SK-N-SH treated with all-trans-retinoic acid at 6 μM for 48 hours (cell line): Measurements from ENCODE around the gene MVB12B.
A peak's percentile ranks its signal among the peaks of the same experiment; 100 is the strongest.

Experiments
- ATAC-seq: fragments of 200-7000 bp; cut with Tn5 transposase; 3 replicates; pipeline ENCODE4 v1.9.1; 2020; ENCODE audit warnings: mild to moderate bottlenecking, moderate library complexity
- ARNTL ChIP-seq: fragments of 450-650 bp; formaldehyde crosslinking; IDR thresholded peaks from 2 replicates; pipeline ENCODE4 v1.5.0; 2020; ENCODE audit warnings: low read depth, mild to moderate bottlenecking, moderate library complexity, borderline replicate concordance
- ESRRG ChIP-seq: fragments of 250-450 bp; sonication (Bioruptor Pico); IDR thresholded peaks from 2 replicates; pipeline ENCODE4 v1.6.1; 2021; ENCODE audit warnings: mild to moderate bottlenecking
- GLIS3 ChIP-seq: fragments of 250-450 bp; sonication (Bioruptor Pico); IDR thresholded peaks from 2 replicates; pipeline ENCODE4 v1.5.0; 2020; ENCODE audit warnings: mild to moderate bottlenecking, moderate library complexity
- ISL1 ChIP-seq: fragments of 250-450 bp; sonication (Bioruptor Pico); IDR thresholded peaks from 2 replicates; pipeline ENCODE4 v2.1.2; 2022; ENCODE audit warnings: mild to moderate bottlenecking, moderate library complexity
- OSR1 ChIP-seq: fragments of 250-450 bp; sonication (Bioruptor Pico); IDR thresholded peaks from 2 replicates; pipeline ENCODE4 v1.8.0; 2022; ENCODE audit warnings: moderate library complexity, mild to moderate bottlenecking, inconsistent platforms
- PATZ1 ChIP-seq: fragments of 250-450 bp; sonication (Bioruptor Pico); IDR thresholded peaks from 2 replicates; pipeline ENCODE4 v1.8.0; 2020; ENCODE audit warnings: mild to moderate bottlenecking, moderate library complexity, borderline replicate concordance
- PPARA ChIP-seq: fragments of 250-450 bp; sonication (Bioruptor Pico); IDR thresholded peaks from 2 replicates; pipeline ENCODE4 v1.5.0; 2020; ENCODE audit warnings: mild to moderate bottlenecking, borderline replicate concordance
- RARB ChIP-seq: fragments of 250-450 bp; sonication (Bioruptor Pico); IDR thresholded peaks from 2 replicates; pipeline ENCODE4 v1.8.0; 2021; ENCODE audit warnings: mild to moderate bottlenecking, moderate library complexity
- TCF4 ChIP-seq: fragments of 250-450 bp; sonication (Bioruptor Pico); IDR thresholded peaks from 2 replicates; pipeline ENCODE4 v1.8.0; 2021; ENCODE audit warnings: mild to moderate bottlenecking, moderate library complexity, borderline replicate concordance
- TOX ChIP-seq: fragments of 250-450 bp; sonication (Bioruptor Pico); IDR thresholded peaks from 2 replicates; pipeline ENCODE4 v1.8.0; 2021; ENCODE audit warnings: mild to moderate bottlenecking, moderate library complexity, borderline replicate concordance
- ZC3H10 ChIP-seq: fragments of 250-450 bp; sonication (Bioruptor Pico); IDR thresholded peaks from 2 replicates; pipeline ENCODE4 v1.5.1; 2021; ENCODE audit warnings: mild to moderate bottlenecking, moderate library complexity
- ZFP3 ChIP-seq: fragments of 250-450 bp; sonication (Bioruptor Pico); IDR thresholded peaks from 2 replicates; pipeline ENCODE4 v1.5.0; 2020; ENCODE audit warnings: mild to moderate bottlenecking, moderate library complexity
- ZFP30 ChIP-seq: fragments of 450-650 bp; formaldehyde crosslinking; IDR thresholded peaks from 2 replicates; pipeline ENCODE4 v1.5.0; 2022; ENCODE audit warnings: mild to moderate bottlenecking, moderate library complexity
- ZNF8 ChIP-seq: fragments of 450-650 bp; formaldehyde crosslinking; IDR thresholded peaks from 2 replicates; pipeline ENCODE4 v1.5.0; 2020; ENCODE audit warnings: mild to moderate bottlenecking, moderate library complexity
- TF ChIP-seq, protein P1 (sequence below): fragments of 250-450 bp; sonication (Bioruptor Pico); IDR thresholded peaks from 2 replicates; pipeline ENCODE4 v1.5.0; 2020; ENCODE audit warnings: mild to moderate bottlenecking, moderate library complexity
- TF ChIP-seq, protein P2 (sequence below): fragments of 250-450 bp; sonication (Bioruptor Pico); IDR thresholded peaks from 2 replicates; pipeline ENCODE4 v1.5.1; 2021; ENCODE audit warnings: mild to moderate bottlenecking, moderate library complexity

MVB12B gene

DNA sequence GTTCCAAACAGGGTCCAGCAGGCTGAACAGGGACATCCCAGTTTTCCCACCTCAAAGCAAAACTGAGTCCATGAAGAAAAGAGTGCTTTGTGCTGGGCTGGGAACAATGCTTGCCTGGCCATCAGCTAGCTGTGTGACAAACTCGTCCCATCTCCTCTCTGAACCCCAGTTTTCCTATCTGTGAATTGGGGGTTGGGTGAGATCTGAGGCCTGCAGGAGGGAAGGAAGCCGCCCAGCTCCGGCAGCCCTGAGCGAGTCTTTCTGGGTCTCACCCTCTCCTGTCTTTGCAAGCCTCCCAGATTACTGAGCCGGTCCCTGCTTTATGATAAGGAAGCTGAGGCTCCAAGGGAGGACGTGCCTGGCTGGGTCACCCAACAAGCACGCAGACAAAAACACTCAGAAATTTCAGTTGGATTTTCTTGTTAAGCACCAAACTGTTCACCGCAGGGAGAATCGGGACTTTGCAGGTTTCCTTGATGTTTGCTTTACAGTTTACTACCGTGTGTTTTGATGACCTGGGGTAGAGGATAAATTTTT, 204.5 kb downstream of the MVB12B start:
- ATAC-seq: no peak
- TF ChIP-seq, protein P1, sequence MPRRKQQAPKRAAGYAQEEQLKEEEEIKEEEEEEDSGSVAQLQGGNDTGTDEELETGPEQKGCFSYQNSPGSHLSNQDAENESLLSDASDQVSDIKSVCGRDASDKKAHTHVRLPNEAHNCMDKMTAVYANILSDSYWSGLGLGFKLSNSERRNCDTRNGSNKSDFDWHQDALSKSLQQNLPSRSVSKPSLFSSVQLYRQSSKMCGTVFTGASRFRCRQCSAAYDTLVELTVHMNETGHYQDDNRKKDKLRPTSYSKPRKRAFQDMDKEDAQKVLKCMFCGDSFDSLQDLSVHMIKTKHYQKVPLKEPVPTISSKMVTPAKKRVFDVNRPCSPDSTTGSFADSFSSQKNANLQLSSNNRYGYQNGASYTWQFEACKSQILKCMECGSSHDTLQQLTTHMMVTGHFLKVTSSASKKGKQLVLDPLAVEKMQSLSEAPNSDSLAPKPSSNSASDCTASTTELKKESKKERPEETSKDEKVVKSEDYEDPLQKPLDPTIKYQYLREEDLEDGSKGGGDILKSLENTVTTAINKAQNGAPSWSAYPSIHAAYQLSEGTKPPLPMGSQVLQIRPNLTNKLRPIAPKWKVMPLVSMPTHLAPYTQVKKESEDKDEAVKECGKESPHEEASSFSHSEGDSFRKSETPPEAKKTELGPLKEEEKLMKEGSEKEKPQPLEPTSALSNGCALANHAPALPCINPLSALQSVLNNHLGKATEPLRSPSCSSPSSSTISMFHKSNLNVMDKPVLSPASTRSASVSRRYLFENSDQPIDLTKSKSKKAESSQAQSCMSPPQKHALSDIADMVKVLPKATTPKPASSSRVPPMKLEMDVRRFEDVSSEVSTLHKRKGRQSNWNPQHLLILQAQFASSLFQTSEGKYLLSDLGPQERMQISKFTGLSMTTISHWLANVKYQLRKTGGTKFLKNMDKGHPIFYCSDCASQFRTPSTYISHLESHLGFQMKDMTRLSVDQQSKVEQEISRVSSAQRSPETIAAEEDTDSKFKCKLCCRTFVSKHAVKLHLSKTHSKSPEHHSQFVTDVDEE (CRISPR knock-in tag): no peak
- TF ChIP-seq ARNTL (CRISPR knock-in tag): no peak
- no peak for TF ChIP-seq ISL1
- no peak for TF ChIP-seq TOX
- no peak for TF ChIP-seq ZFP3 (CRISPR knock-in tag)
- TF ChIP-seq OSR1: no peak
- no peak for TF ChIP-seq TCF4 (CRISPR knock-in tag)
- TF ChIP-seq RARB: no peak

DNA sequence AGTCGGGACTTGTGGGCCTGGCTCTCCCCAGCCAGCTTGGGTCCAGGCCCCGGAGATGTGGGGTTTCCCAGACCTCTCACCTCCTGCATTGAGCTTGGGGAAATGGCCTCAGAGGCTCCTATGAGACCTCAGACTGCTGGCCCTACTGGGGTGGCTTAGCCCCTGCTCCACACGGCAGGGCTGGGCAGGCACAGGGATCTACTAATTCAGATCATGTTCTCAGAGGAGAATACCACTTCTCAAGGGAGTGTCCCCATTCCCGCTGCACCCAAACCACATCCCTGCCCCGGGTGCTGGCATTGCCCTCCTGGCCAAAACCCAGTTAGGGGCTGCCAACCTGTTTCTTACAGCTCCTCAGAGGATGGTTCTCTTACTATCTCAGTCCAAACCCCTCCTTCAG, 205.0 kb downstream of the MVB12B start:
- TF ChIP-seq, protein P2, sequence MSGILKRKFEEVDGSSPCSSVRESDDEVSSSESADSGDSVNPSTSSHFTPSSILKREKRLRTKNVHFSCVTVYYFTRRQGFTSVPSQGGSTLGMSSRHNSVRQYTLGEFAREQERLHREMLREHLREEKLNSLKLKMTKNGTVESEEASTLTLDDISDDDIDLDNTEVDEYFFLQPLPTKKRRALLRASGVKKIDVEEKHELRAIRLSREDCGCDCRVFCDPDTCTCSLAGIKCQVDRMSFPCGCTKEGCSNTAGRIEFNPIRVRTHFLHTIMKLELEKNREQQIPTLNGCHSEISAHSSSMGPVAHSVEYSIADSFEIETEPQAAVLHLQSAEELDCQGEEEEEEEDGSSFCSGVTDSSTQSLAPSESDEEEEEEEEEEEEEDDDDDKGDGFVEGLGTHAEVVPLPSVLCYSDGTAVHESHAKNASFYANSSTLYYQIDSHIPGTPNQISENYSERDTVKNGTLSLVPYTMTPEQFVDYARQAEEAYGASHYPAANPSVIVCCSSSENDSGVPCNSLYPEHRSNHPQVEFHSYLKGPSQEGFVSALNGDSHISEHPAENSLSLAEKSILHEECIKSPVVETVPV (CRISPR knock-in tag): no peak
- TF ChIP-seq ZFP3 (CRISPR knock-in tag) (no peak), ZNF8 (CRISPR knock-in tag) (no peak), PPARA (CRISPR knock-in tag) (no peak), TCF4 (CRISPR knock-in tag) (no peak), GLIS3 (CRISPR knock-in tag) (no peak), ZFP30 (no peak), RARB (no peak)
- ATAC-seq: no peak

DNA sequence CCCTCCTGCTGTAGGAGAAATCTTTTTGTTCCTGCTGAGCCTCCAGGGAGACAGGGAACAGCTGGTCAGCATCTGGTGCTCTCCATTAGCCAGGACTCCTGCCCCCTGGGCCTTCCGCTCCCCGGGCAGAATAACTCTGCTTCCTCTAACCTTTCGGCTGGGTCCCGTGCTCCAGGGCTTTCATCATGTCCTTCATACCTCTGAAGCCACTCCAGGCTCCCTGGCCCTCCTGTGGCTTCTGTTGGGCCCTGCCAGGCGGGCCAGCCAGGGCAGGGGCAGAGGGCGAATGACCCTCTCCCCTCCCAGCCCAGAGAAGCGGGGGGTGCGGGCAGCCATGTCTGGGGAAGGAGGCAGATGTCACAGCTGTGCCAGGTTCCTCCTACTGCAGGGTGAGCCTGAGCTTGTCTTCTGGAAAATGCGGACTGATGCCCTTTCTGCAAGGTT, 205.4 kb downstream of the MVB12B start:
- no peak for ATAC-seq
- no peak for TF ChIP-seq PPARA (CRISPR knock-in tag)
- TF ChIP-seq TCF4 (CRISPR knock-in tag): peak; percentile 63; the same call in 1 of the 2 replicates

DNA sequence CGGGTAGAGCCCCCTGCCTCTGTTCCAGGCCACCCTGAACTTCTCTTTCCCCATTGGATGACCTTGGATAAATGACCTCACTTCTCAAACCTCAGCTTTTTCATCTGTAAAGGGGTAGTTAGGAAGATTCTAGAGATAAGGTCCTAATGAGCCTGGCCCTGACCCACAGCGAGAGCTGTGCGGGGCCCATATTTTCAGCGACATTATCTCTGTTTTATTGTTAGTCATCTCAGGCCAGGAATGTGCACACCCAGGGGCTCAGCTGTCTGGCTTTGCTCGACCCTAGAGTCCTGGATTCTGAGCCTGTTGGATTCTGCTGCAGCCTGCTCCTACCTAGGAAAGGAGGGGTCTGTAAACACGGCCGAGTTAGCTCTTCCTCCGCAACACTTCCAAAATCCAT, 205.9 kb downstream of the MVB12B start:
- TF ChIP-seq ZC3H10 (no peak), ESRRG (CRISPR knock-in tag) (no peak), GLIS3 (CRISPR knock-in tag) (no peak), TCF4 (CRISPR knock-in tag) (no peak), OSR1 (no peak), PPARA (CRISPR knock-in tag) (no peak), RARB (no peak), PATZ1 (CRISPR knock-in tag) (no peak), ARNTL (CRISPR knock-in tag) (no peak), ZFP30 (no peak)
- TF ChIP-seq, protein P2 (CRISPR knock-in tag): no peak
- ATAC-seq: no peak

DNA sequence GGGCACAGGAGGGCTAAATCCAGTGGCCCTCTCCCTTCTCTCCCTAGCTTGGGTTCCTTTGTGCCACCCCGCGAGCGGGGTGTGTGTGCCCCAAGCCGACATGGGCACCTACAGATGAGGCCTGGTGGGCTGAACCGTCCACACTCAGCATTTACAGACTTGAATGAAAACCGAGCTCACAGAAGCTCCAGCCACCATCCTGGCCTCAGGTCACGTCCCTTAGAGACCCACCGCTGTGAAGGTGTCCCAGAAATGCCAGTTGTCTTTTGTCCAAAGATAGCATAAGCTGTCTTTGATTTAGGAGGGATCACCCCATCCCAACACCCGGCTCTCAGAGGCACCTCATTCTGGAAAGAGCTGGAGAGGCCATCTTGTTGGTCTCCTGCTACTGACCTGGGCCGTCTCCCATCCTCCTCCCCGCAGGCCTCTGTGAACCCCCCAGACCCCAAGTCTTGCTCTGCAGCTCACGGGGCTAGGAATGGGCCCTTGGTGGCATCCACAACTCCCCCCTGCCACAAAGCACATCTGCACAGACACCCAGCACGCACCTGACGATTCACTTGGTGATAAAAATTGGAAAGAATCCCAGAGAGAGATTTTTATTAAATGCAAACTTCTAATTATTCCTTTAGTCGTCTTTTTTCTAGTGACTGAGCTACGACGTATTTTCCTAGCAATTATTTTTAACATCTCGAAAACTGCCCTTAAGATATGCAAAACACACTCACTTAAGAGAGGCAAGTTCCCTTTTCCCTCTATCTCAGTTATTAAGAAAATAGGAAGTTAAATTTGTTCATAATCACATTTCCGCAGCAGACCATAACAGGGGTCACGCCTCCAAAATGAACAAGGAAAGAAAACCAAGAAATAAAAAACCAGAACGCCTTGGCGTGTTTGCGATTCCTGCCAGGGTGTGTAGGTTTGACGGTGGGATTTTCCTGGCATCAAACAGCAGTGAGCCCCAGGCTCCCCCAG, 206.6 kb downstream of the MVB12B start:
- ATAC-seq: no peak
- TF ChIP-seq, protein P2 (CRISPR knock-in tag): no peak
- TF ChIP-seq, protein P1 (CRISPR knock-in tag): no peak
